ENCODE data around the gene NRG3. TPM values are rescaled to one million over a fixed set of nuclear protein-coding genes. Genes with fewer than 3 reads are reported as not detected.

Gene NRG3
- total RNA-seq, 4 donors from 2014 or later = under 0.01 to 0.65 (median 0.17) TPM

DNA sequence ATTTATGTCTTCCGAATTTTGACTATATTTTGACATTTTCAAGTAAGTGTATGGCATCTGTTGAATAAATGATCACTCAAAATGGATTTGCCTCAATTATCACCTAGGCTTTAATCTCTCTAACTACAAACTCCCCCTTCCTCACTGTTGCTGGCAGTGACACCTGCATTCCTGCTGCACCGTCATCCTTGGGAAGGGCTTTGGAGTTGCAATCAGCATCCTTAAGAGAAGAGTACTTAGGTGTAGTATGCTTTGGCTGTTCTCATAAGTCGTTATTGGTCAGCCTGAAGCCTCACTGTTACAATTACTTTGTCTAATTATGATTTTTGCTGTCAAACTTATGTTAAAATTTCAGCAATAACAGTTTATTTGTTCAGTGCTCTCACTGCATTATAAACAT is 415.0 kb downstream of the NRG3 start:
- WGBS = 71% methylated on average over 3 of the region's 3 CpGs
- intact Hi-C loops (cut with DNase I) = no loop called here
- H3K27me3 ChIP-seq = no peaks in the 10 kb centered on the region
- no peak for DNase-seq (ENCODE audit: extremely low spot score)
- no peaks in the 10 kb centered on the region for H3K4me1 ChIP-seq
- H3K27ac ChIP-seq (replicated peaks in 1 of 4) = no peak overlapping the region
- H3K4me3 ChIP-seq = no peak overlapping the region
- H3K36me3 ChIP-seq = no peaks in the 10 kb centered on the region
- TF ChIP-seq CTCF (IDR thresholded peaks at IDR 0.05) = no peak
- TF ChIP-seq POLR2A (IDR thresholded peaks at IDR 0.05; ENCODE audit: low read depth) = no peak
- TF ChIP-seq POLR2AphosphoS5 (IDR thresholded peaks at IDR 0.05) = no peak
- TF ChIP-seq EP300 (IDR thresholded peaks at IDR 0.05) = no peak
- H3K9me3 ChIP-seq = no peaks in the 10 kb centered on the region

DNA sequence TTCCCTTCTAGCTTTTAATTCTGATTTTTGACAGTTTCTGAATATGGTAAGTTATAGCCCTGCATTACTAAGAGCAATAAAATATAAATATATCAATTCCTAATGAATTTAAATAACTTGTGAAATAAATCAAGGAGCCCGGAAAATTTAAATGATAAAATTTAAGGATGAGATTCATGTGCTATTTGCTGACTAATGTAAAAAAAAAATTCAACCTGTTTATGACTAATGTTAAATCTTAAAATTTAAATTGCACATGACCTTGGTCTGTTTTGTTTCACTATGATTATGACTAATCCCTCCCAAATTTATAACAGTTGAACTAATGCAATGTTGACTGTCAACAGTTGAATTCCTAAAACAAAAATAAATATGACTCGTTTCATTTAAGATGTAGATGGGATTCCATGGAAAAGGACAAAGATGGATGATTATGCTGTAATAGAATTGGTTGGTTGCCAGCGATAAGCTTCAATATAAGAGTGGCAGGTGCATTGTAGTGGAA is 419.9 kb downstream of the NRG3 start:
- TF ChIP-seq EP300 (IDR thresholded peaks at IDR 0.05) = no peak
- H3K4me3 ChIP-seq = no peak overlapping the region
- H3K36me3 ChIP-seq = no peaks in the 10 kb centered on the region
- no peaks in the 10 kb centered on the region for H3K27me3 ChIP-seq
- no peaks in the 10 kb centered on the region for H3K4me1 ChIP-seq
- H3K27ac ChIP-seq (replicated peaks in 1 of 4) = no peak overlapping the region
- 71% methylated on average over 3 of the region's 3 CpGs for WGBS
- no peaks in the 10 kb centered on the region for H3K9me3 ChIP-seq
- intact Hi-C loops (cut with DNase I) = no loop called here
- DNase-seq (ENCODE audit: extremely low spot score) = no peak

GRCh38 chr10:82308641-82309040 is 433.6 kb downstream of the NRG3 start:
- Histone ChIP-seq H3K4me3 (no peak overlapping the region), H3K27me3 (no peaks in the 10 kb centered on the region), H3K36me3 (no peaks in the 10 kb centered on the region), H3K9me3 (no peaks in the 10 kb centered on the region), H3K27ac (replicated peaks in 1 of 4) (no peak overlapping the region), H3K4me1 (no peaks in the 10 kb centered on the region)
- TF ChIP-seq EP300 (IDR thresholded peaks at IDR 0.05) (no peak), POLR2A (IDR thresholded peaks at IDR 0.05; ENCODE audit: low read depth) (no peak), CTCF (IDR thresholded peaks at IDR 0.05) (no peak), POLR2AphosphoS5 (IDR thresholded peaks at IDR 0.05) (no peak)
- intact Hi-C loops (cut with DNase I) = no loop called here
- WGBS = 74% methylated on average over 4 of the region's 4 CpGs
- no peak for DNase-seq (ENCODE audit: extremely low spot score)

DNA sequence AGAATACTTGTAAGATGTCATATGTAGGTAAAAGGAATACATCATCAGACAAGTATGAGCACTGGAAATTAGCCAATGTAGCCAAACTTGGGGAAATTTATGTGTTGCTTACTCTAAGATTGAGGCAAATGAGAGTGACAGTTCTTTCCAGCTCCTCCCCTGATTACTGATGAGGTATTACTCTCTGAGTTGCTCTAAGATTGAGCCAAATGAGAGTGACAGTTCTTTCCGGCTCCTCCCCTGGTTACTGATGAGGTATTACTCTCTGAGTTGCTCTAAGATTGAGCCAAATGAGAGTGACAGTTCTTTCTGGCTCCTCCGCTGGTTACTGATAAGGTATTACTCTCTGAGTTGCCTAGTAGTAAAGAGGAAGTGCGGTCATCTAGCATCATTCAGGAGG is 435.8 kb downstream of the NRG3 start:
- H3K9me3 ChIP-seq = no peaks in the 10 kb centered on the region
- TF ChIP-seq EP300 (IDR thresholded peaks at IDR 0.05) (no peak), POLR2A (IDR thresholded peaks at IDR 0.05; ENCODE audit: low read depth) (no peak), CTCF (IDR thresholded peaks at IDR 0.05) (no peak), POLR2AphosphoS5 (IDR thresholded peaks at IDR 0.05) (no peak)
- no peaks in the 10 kb centered on the region for H3K36me3 ChIP-seq
- no peaks in the 10 kb centered on the region for H3K27me3 ChIP-seq
- no peak overlapping the region for H3K4me3 ChIP-seq
- no peak for DNase-seq (ENCODE audit: extremely low spot score)
- intact Hi-C loops (cut with DNase I) = no loop called here
- WGBS = 76% methylated on average over 3 of the region's 3 CpGs
- H3K27ac ChIP-seq (replicated peaks in 1 of 4) = no peak overlapping the region
- no peaks in the 10 kb centered on the region for H3K4me1 ChIP-seq

GRCh38 chr10:82313401-82313800 is 438.4 kb downstream of the NRG3 start:
- H3K4me3 ChIP-seq = no peak overlapping the region
- H3K4me1 ChIP-seq = no peaks in the 10 kb centered on the region
- intact Hi-C loops (cut with DNase I) = no loop called here
- TF ChIP-seq EP300 (IDR thresholded peaks at IDR 0.05) (no peak), POLR2AphosphoS5 (IDR thresholded peaks at IDR 0.05) (no peak), POLR2A (IDR thresholded peaks at IDR 0.05; ENCODE audit: low read depth) (no peak), CTCF (IDR thresholded peaks at IDR 0.05) (no peak)
- no peaks in the 10 kb centered on the region for H3K27me3 ChIP-seq
- no peak overlapping the region for H3K27ac ChIP-seq (replicated peaks in 1 of 4)
- no peaks in the 10 kb centered on the region for H3K9me3 ChIP-seq
- no peaks in the 10 kb centered on the region for H3K36me3 ChIP-seq
- 86% methylated on average over 3 of the region's 3 CpGs for WGBS
- no peak for DNase-seq (ENCODE audit: extremely low spot score)

Data from esophagus muscularis mucosa (tissue), 4 donors.